GM21576 (cell line): ENCODE data around the gene RTEL1.
"Not testable (repeated sequence)": the region's sequence is repeated elsewhere in the genome, so short reads cannot be mapped to it uniquely, and the experiment has no call there.

Experiments used
- ATAC-seq: cut with Tn5 transposase; IDR thresholded peaks from one replicate; pipeline ENCODE4 v1.9.1; 2021; ENCODE audit warnings: mild to moderate bottlenecking, moderate library complexity; ENCODE audit not compliant: unreplicated experiment

Gene RTEL1

GRCh38 chr20:63648895-63649589, 9.1 kb upstream of the RTEL1 start:
- ATAC-seq, result no peak

GRCh38 chr20:63650486-63650885, 7.6 kb upstream of the RTEL1 start:
- ATAC-seq, result not testable (repeated sequence)

GRCh38 chr20:63651942-63652191, 6.2 kb upstream of the RTEL1 start:
- ATAC-seq, result no peak

- no peak for ATAC-seq
These were observed 5.7 kb upstream of the RTEL1 start for GRCh38 chr20:63652192-63652980.

- no peak for ATAC-seq
These were observed 4.8 kb upstream of the RTEL1 start, which contains the start of gene STMN3 for GRCh38 chr20:63653041-63653973. TSS of gene STMN3 (minus strand) at chr20:63653424. CDS start at chr20:63653345, 79 bp downstream.

GRCh38 chr20:63653974-63654668, 4.0 kb upstream of the RTEL1 start:
- no peak for ATAC-seq

GRCh38 chr20:63655249-63655648, 2.9 kb upstream of the RTEL1 start:
- ATAC-seq, result no peak

GRCh38 chr20:63656451-63656850, 1.7 kb upstream of the RTEL1 start:
- no peak for ATAC-seq

GRCh38 chr20:63657260-63657936, 714 bp upstream of the RTEL1 start:
- ATAC-seq, result no peak

- ATAC-seq, result no peak
These were observed 656 bp downstream of the RTEL1 start for GRCh38 chr20:63658749-63659187.

GRCh38 chr20:63659370-63659769, 1.3 kb downstream of the RTEL1 start:
- ATAC-seq, result no peak

- ATAC-seq, result not testable (repeated sequence)
These were observed 2.1 kb downstream of the RTEL1 start for GRCh38 chr20:63660174-63660573.

GRCh38 chr20:63660622-63661021, 2.5 kb downstream of the RTEL1 start:
- ATAC-seq, result no peak

GRCh38 chr20:63661108-63661507, 3.0 kb downstream of the RTEL1 start:
- no peak for ATAC-seq

- no peak for ATAC-seq
These were observed 4.1 kb downstream of the RTEL1 start for GRCh38 chr20:63661959-63662812.

- ATAC-seq, result no peak
These were observed 4.7 kb downstream of the RTEL1 start for GRCh38 chr20:63662813-63663189.

GRCh38 chr20:63663332-63664066, 5.4 kb downstream of the RTEL1 start:
- ATAC-seq, result no peak

GRCh38 chr20:63664143-63664851, 6.2 kb downstream of the RTEL1 start:
- no peak for ATAC-seq
